Measurements from ENCODE around the gene DDN. TPM values are rescaled to one million over a fixed set of nuclear protein-coding genes. Genes with fewer than 3 reads are reported as not detected.

DDN gene
- total and polyA plus RNA-seq, 3 experiments from 2014 or later, result 0.33 to 0.39 TPM; not detected in 1

GRCh38 chr12:48972213-48972951, 26.8 kb downstream of the DDN start:
- ChIA-PET POLR2A (interaction anchor here (1.5 kb wide), 1 partner anchor 8 kb away, joined by 3 read pairs; no protein-coding TSS in a partner anchor), CTCF (interaction anchor here (0.7 to 18.0 kb wide), 5 partner anchors 9 to 47 kb away, joined by 3 to 237 read pairs (median 4); partner anchors contain the start of genes ARF3, DDN and FKBP11)
- peaks cover 39% of the 10 kb centered on the region for H3K4me1 ChIP-seq (ENCODE audit: insufficient read depth, low read length)
- H3K9me3 ChIP-seq (ENCODE audit: low read length), result no peaks in the 10 kb centered on the region
- Mint-ChIP-seq H3K27me3 (peaks cover 30 to 34% of the 10 kb centered on the region in 2 donors), H3K4me1 (peaks cover 25 to 45% (median 26%) of the 10 kb centered on the region in 3 donors), H3K36me3 (peaks cover 0 to 2% (median 0%) of the 10 kb centered on the region in 3 donors), H3K27ac (peak overlapping the region in 2 of 8 donors; percentile 47 to 75), H3K9me3 (no peaks in the 10 kb centered on the region), H3K4me3 (peak overlapping the region in 5 of 7 donors; percentile 16 to 78 (median 73))
- H3K4me3 ChIP-seq (ENCODE audit: low read length), result no peak overlapping the region
- H3K27me3 ChIP-seq (ENCODE audit: insufficient read depth, low read length, poor library complexity, severe bottlenecking), result peaks cover 42% of the 10 kb centered on the region
- no peak for DNase-seq
- no peaks in the 10 kb centered on the region for H3K36me3 ChIP-seq (ENCODE audit: insufficient read depth, low read length)
- H3K27ac ChIP-seq (ENCODE audit: low read depth, low read length), result no peak overlapping the region

- no peaks in the 10 kb centered on the region for H3K36me3 ChIP-seq (ENCODE audit: insufficient read depth, low read length)
- H3K9me3 Mint-ChIP-seq, result no peaks in the 10 kb centered on the region
- no peak for DNase-seq
- H3K4me3 Mint-ChIP-seq, result peak overlapping the region; percentile 30 to 82 (median 68)
- no peaks in the 10 kb centered on the region for H3K9me3 ChIP-seq (ENCODE audit: low read length)
- POLR2A ChIA-PET, result interaction anchor here (0.8 to 1.6 kb wide), 3 partner anchors 9 to 12 kb away, joined by 3 to 5 read pairs (median 3); no protein-coding TSS in a partner anchor
- CTCF ChIA-PET, result interaction anchor here (1.0 to 4.9 kb wide), 6 partner anchors 9 to 118 kb away, joined by 3 to 34 read pairs (median 5); partner anchors contain the start of gene ARF3
- H3K27me3 Mint-ChIP-seq, result peaks cover 30 to 34% of the 10 kb centered on the region in 2 donors
- H3K36me3 Mint-ChIP-seq, result peaks cover 0 to 2% (median 0%) of the 10 kb centered on the region in 3 donors
- peak overlapping the region in 2 of 8 donors; percentile 28 to 45 for H3K27ac Mint-ChIP-seq
- peak overlapping the region; percentile 34 for H3K4me3 ChIP-seq (ENCODE audit: low read length)
- peaks cover 19 to 37% (median 22%) of the 10 kb centered on the region in 3 donors for H3K4me1 Mint-ChIP-seq
- H3K4me1 ChIP-seq (ENCODE audit: insufficient read depth, low read length), result peaks cover 36% of the 10 kb centered on the region
- peaks cover 42% of the 10 kb centered on the region for H3K27me3 ChIP-seq (ENCODE audit: insufficient read depth, low read length, poor library complexity, severe bottlenecking)
- no peak overlapping the region for H3K27ac ChIP-seq (ENCODE audit: low read depth, low read length)
These were observed 28.4 kb downstream of the DDN start for GRCh38 chr12:48970702-48971334.

- Histone ChIP-seq H3K9me3 (ENCODE audit: low read length) (no peaks in the 10 kb centered on the region), H3K4me1 (ENCODE audit: insufficient read depth, low read length) (peaks cover 36% of the 10 kb centered on the region), H3K36me3 (ENCODE audit: insufficient read depth, low read length) (no peaks in the 10 kb centered on the region), H3K27me3 (ENCODE audit: insufficient read depth, low read length, poor library complexity, severe bottlenecking) (peaks cover 42% of the 10 kb centered on the region), H3K4me3 (ENCODE audit: low read length) (peak overlapping the region; percentile 39), H3K27ac (ENCODE audit: low read depth, low read length) (no peak overlapping the region)
- POLR2A ChIA-PET, result interaction anchor here (1.6 kb wide), 1 partner anchor 10 kb away, joined by 5 read pairs; no protein-coding TSS in a partner anchor
- H3K27me3 Mint-ChIP-seq, result peaks cover 30 to 34% of the 10 kb centered on the region in 2 donors
- H3K4me1 Mint-ChIP-seq, result peaks cover 19 to 37% (median 22%) of the 10 kb centered on the region in 3 donors
- no peaks in the 10 kb centered on the region for H3K9me3 Mint-ChIP-seq
- DNase-seq, result peak in 4 of 5 donors; percentile 28 to 61 (median 32)
- CTCF ChIA-PET, result interaction anchor here (0.7 to 4.9 kb wide), 11 partner anchors 9 to 160 kb away, joined by 3 to 45 read pairs (median 4); partner anchors contain the start of genes ARF3, FKBP11 and WNT1
- H3K36me3 Mint-ChIP-seq, result peaks cover 0 to 2% (median 0%) of the 10 kb centered on the region in 3 donors
- H3K4me3 Mint-ChIP-seq, result peak overlapping the region; percentile 24 to 82 (median 63)
- H3K27ac Mint-ChIP-seq, result peak overlapping the region in 1 of 8 donors; percentile 11
These were observed 29.1 kb downstream of the DDN start for GRCh38 chr12:48969833-48970701.

- no peaks in the 10 kb centered on the region for H3K9me3 ChIP-seq (ENCODE audit: low read length)
- Mint-ChIP-seq H3K9me3 (no peaks in the 10 kb centered on the region), H3K4me1 (peaks cover 19 to 37% (median 22%) of the 10 kb centered on the region in 3 donors), H3K27me3 (peaks cover 28 to 34% of the 10 kb centered on the region in 2 donors), H3K27ac (peak overlapping the region in 3 of 8 donors; percentile 11 to 86 (median 70)), H3K4me3 (peak overlapping the region in 5 of 7 donors; percentile 39 to 78 (median 44)), H3K36me3 (no peaks in the 10 kb centered on the region)
- H3K4me3 ChIP-seq (ENCODE audit: low read length), result no peak overlapping the region
- H3K4me1 ChIP-seq (ENCODE audit: insufficient read depth, low read length), result peaks cover 36% of the 10 kb centered on the region
- ChIA-PET POLR2A (interaction anchor here (0.8 to 1.6 kb wide), 3 partner anchors 10 to 117 kb away, joined by 4 to 5 read pairs (median 4); partner anchors contain the start of gene DDX23), CTCF (interaction anchor here (0.7 to 4.9 kb wide), 12 partner anchors 10 to 161 kb away, joined by 3 to 45 read pairs (median 4); partner anchors contain the start of genes ARF3, FKBP11 and WNT1)
- no peak for DNase-seq
- H3K36me3 ChIP-seq (ENCODE audit: insufficient read depth, low read length), result no peaks in the 10 kb centered on the region
- peaks cover 40% of the 10 kb centered on the region for H3K27me3 ChIP-seq (ENCODE audit: insufficient read depth, low read length, poor library complexity, severe bottlenecking)
- no peak overlapping the region for H3K27ac ChIP-seq (ENCODE audit: low read depth, low read length)
These were observed 29.9 kb downstream of the DDN start for GRCh38 chr12:48969160-48969771.

GRCh38 chr12:48968467-48968866, 30.7 kb downstream of the DDN start:
- peaks cover 32% of the 10 kb centered on the region for H3K27me3 ChIP-seq (ENCODE audit: insufficient read depth, low read length, poor library complexity, severe bottlenecking)
- DNase-seq, result no peak
- Mint-ChIP-seq H3K27ac (peak overlapping the region in 4 of 8 donors; percentile 23 to 73 (median 60)), H3K36me3 (no peaks in the 10 kb centered on the region), H3K9me3 (no peaks in the 10 kb centered on the region), H3K4me1 (peaks cover 19 to 37% (median 22%) of the 10 kb centered on the region in 3 donors), H3K27me3 (peaks cover 27 to 31% of the 10 kb centered on the region in 2 donors), H3K4me3 (peak overlapping the region in 2 of 7 donors; percentile 39 to 44)
- H3K4me3 ChIP-seq (ENCODE audit: low read length), result no peak overlapping the region
- H3K9me3 ChIP-seq (ENCODE audit: low read length), result no peaks in the 10 kb centered on the region
- H3K27ac ChIP-seq (ENCODE audit: low read depth, low read length), result no peak overlapping the region
- ChIA-PET CTCF (interaction anchor here (1.3 to 4.9 kb wide), 6 partner anchors 10 to 33 kb away, joined by 3 to 45 read pairs (median 13); partner anchors contain the start of genes ARF3 and WNT1), POLR2A (interaction anchor here (0.8 kb wide), 1 partner anchor 116 kb away, joined by 4 read pairs; the partner anchor contains the start of gene DDX23)
- peaks cover 36% of the 10 kb centered on the region for H3K4me1 ChIP-seq (ENCODE audit: insufficient read depth, low read length)
- no peaks in the 10 kb centered on the region for H3K36me3 ChIP-seq (ENCODE audit: insufficient read depth, low read length)

- Mint-ChIP-seq H3K9me3 (no peaks in the 10 kb centered on the region), H3K27ac (peak overlapping the region in 1 of 8 donors; percentile 50), H3K27me3 (peaks cover 22 to 26% of the 10 kb centered on the region in 2 donors), H3K4me3 (no peak overlapping the region), H3K4me1 (peaks cover 19 to 37% (median 22%) of the 10 kb centered on the region in 3 donors), H3K36me3 (no peaks in the 10 kb centered on the region)
- Histone ChIP-seq H3K4me3 (ENCODE audit: low read length) (no peak overlapping the region), H3K36me3 (ENCODE audit: insufficient read depth, low read length) (no peaks in the 10 kb centered on the region), H3K27me3 (ENCODE audit: insufficient read depth, low read length, poor library complexity, severe bottlenecking) (peaks cover 28% of the 10 kb centered on the region), H3K9me3 (ENCODE audit: low read length) (no peaks in the 10 kb centered on the region), H3K4me1 (ENCODE audit: insufficient read depth, low read length) (peaks cover 36% of the 10 kb centered on the region), H3K27ac (ENCODE audit: low read depth, low read length) (no peak overlapping the region)
- ChIA-PET CTCF (interaction anchor here (2.0 to 4.9 kb wide), 4 partner anchors 10 to 32 kb away, joined by 6 to 45 read pairs (median 27); partner anchors contain the start of genes ARF3 and WNT1), POLR2A (interaction anchor here (0.8 kb wide), 1 partner anchor 31 kb away, joined by 3 read pairs; the partner anchor contains the start of gene DDN)
- no peak for DNase-seq
These were observed 31.2 kb downstream of the DDN start for GRCh38 chr12:48967991-48968390.

All from CD8-positive, alpha-beta memory T cell (primary cell).